Lower lobe of right lung (tissue), 2 donors: ENCODE data around the gene GPR156. TPM values are rescaled to one million over a fixed set of nuclear protein-coding genes. Genes with fewer than 3 reads are reported as not detected.
"Not testable (repeated sequence)": the region's sequence is repeated elsewhere in the genome, so short reads cannot be mapped to it uniquely, and the experiment has no call there.

ENCODE experiments used
- ATAC-seq, 2 donors: fragments of 200-7000 bp; cut with Tn5 transposase; one replicate each; pipeline ENCODE4 v1.9.1; 2020 to 2022; ENCODE audit warnings: mild to moderate bottlenecking in 2 of 2, moderate library complexity in 2 of 2
- DNase-seq: peaks from one replicate; pipeline ENCODE4 v3.0.0-alpha.2; 2020
- H3K27ac ChIP-seq: fragments of 200-600 bp; one replicate; pipeline ENCODE4 v1.8.0; 2022
- H3K27me3 ChIP-seq: fragments of 200-600 bp; one replicate; pipeline ENCODE4 v1.8.0; 2022; ENCODE audit warnings: low read depth
- H3K36me3 ChIP-seq: fragments of 200-600 bp; one replicate; pipeline ENCODE4 v1.8.0; 2022; ENCODE audit warnings: mild to moderate bottlenecking
- H3K4me1 ChIP-seq: fragments of 200-600 bp; one replicate; pipeline ENCODE4 v1.8.0; 2022
- H3K4me3 ChIP-seq: fragments of 200-600 bp; one replicate; pipeline ENCODE4 v1.8.0; 2022; ENCODE audit warnings: mild to moderate bottlenecking
- H3K9me3 ChIP-seq: fragments of 200-600 bp; one replicate; pipeline ENCODE4 v1.8.0; 2022
- CTCF ChIP-seq: fragments of 200-600 bp; IDR thresholded peaks from one replicate; pipeline ENCODE4 v1.8.0; 2022; ENCODE audit warnings: antibody characterized with exemption, mild to moderate bottlenecking
- intact Hi-C: fragments of 100-400 bp; cut with DNase I; formaldehyde crosslinking; loops from one replicate; pipeline ENCODE4 v1.11.0; 2022
- long read RNA-seq: library from polyadenylated mRNA; unstranded; transcript quantifications from one replicate; pipeline ENCODE4 v2.0.0, GENCODE V29; 2021
- total RNA-seq: library from RNA; stranded (reverse); fragmentation: NEBNext Ultra II Directional; extraction: Animal tissue kit (Norgen Biotek cat#: 25700); gene quantifications from one replicate; pipeline ENCODE4 v1.2.1, GENCODE V29; 2021
- donor health status: DM: no; HTN: yes; CAD: no; lungs with severe emphysema.

GPR156 gene
- total RNA-seq, result 0.32 TPM
- long read RNA-seq, full-length matches to known transcripts, result 1 of 1 reads
- long read RNA-seq, partial matches to known transcripts, result 0 of 1 reads
- long read RNA-seq, other reads (novel, unspliced or antisense), result 0 of 1 reads

DNA sequence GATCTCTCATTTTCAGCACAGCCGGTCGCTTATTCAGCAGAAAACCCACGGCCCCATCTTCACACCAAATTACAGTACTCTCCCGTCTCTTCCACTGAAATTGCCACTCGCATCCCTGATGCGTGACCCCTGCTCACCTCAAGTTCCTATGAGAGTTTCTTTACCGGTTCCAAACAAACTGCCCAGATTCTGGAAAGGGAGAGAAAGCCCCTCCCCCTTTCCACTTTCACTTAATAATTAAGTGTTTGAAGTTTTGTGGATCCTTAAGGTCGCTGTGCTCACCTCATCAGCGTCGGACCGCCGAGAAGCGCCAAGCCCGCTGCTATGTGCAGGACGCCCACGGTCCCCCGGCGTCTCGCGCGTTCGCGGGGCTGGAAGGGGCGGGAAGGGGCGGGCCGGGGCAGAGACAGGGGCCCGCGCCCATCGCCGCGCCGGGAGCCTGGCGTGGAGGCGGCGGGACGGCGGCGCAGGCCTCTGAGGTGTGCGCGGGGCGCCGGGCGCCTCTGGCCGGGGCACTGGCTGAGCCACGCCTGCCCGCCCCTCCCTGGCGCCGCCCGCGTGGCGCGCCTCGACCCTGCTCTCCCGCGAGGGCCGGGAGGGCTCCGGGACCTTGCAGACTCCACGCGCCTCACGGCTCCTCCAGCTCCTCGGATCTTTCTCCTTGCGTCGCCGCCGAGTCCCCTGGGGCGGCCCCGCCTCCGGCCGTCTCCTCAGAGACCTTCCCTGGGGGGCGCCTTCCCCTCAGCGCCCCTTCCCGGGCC, at the start of gene GPR156:
GPR156 (minus strand) TSS at position 476 of the 761 bp plus-strand sequence. CDS start 41,124 bp downstream, outside the sequence.
- H3K27ac ChIP-seq, result no peak within 1 kb of the TSS
- no peaks in the 10 kb centered on the region for H3K9me3 ChIP-seq

DNA sequence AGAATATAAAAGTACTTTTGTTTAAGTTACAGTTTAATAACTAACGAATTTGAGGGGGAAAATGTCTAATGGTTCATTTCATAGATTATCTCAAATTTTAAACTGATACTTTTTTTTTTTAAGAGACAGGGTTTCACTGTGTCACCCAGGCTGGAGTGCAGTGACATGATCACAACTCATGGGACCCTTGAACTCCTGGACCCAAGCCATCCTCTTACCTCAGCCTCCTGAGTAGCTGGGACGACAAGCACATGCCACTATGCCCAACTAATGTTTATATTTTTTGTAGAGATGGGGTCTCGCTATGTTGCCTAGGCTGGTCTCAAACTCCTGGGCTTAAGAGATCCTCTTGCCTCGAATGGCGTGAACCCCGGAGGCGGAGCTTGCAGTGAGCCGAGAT, 47.6 kb upstream of the GPR156 start:
- intact Hi-C loops, result no loop called here
- peaks cover 75% of the 10 kb centered on the region for H3K36me3 ChIP-seq
- DNase-seq (no peak), ATAC-seq (no peak)
- no peaks in the 10 kb centered on the region for H3K4me1 ChIP-seq
- no peak overlapping the region for H3K4me3 ChIP-seq
- no peak for TF ChIP-seq CTCF
- H3K27ac ChIP-seq, result no peak overlapping the region
- no peaks in the 10 kb centered on the region for H3K9me3 ChIP-seq
- H3K27me3 ChIP-seq, result no peaks in the 10 kb centered on the region

More for the DNA sequence above, at the start of gene GPR156:
- H3K4me1 ChIP-seq, result peaks cover 3% of the 10 kb centered on the region
- H3K27me3 ChIP-seq, result peaks cover 7% of the 10 kb centered on the region
- H3K4me3 ChIP-seq, result peak within 1 kb of the TSS; percentile 51
- H3K36me3 ChIP-seq, result no peaks in the 10 kb centered on the region
- intact Hi-C loops, result no loop called here
- ATAC-seq (peak; percentile 77 to 82), DNase-seq (no peak)
- TF ChIP-seq CTCF, result no peak

DNA sequence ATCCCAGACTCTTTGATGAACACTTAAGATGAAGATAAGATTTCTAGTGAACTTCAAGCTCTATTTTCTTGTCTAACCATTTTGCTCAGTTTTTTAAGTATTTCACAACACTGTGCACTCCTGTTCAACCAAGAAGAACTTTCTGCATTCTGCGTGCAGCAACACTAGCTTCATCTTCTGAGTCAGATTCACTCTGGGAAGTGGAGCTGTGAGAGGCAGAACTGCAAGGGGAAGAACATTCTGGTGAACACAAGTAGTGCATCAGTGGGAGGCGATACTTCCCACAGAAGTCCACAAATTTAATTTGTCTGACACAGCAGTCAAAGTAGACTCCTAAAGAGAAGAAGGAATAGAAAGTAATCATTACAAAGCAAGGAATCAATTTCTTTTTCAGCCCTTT, 46.1 kb upstream of the GPR156 start:
- H3K9me3 ChIP-seq, result no peaks in the 10 kb centered on the region
- H3K27ac ChIP-seq, result no peak overlapping the region
- DNase-seq (no peak), ATAC-seq (no peak)
- intact Hi-C loops, result no loop called here
- peaks cover 80% of the 10 kb centered on the region for H3K36me3 ChIP-seq
- H3K4me1 ChIP-seq, result no peaks in the 10 kb centered on the region
- no peak overlapping the region for H3K4me3 ChIP-seq
- no peak for TF ChIP-seq CTCF
- no peaks in the 10 kb centered on the region for H3K27me3 ChIP-seq

- Histone ChIP-seq H3K27me3 (no peaks in the 10 kb centered on the region), H3K4me1 (no peaks in the 10 kb centered on the region), H3K27ac (no peak overlapping the region), H3K4me3 (no peak overlapping the region), H3K9me3 (no peaks in the 10 kb centered on the region), H3K36me3 (peaks cover 61% of the 10 kb centered on the region)
- no peak for ATAC-seq
- no peak for TF ChIP-seq CTCF
- no peak for DNase-seq
- intact Hi-C loops, result no loop called here
Observed at GRCh38 chr3:120326784-120327183, 41.8 kb upstream of the GPR156 start.

DNA sequence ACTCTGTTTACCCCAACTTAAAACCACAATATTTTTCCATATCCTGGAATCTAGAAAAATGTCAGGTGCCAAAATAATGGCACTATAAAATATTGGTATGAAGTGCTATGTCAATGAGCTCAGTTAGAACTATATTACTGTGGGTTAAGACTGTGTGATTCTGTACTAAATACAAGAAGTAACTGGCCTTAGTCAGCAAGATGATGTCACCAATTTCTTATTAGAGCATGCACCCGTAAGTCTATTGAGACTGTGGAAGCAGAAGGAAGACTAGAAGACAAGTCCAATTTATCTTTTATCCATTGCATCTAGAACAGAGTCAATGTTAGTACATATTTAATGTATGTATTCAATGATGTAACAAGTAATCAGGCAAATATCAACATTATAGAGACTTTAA, 39.2 kb upstream of the GPR156 start:
- Histone ChIP-seq H3K4me1 (no peaks in the 10 kb centered on the region), H3K27me3 (no peaks in the 10 kb centered on the region), H3K36me3 (peaks cover 36% of the 10 kb centered on the region), H3K9me3 (no peaks in the 10 kb centered on the region), H3K27ac (no peak overlapping the region), H3K4me3 (no peak overlapping the region)
- ATAC-seq (no peak), DNase-seq (no peak)
- intact Hi-C loops, result no loop called here
- TF ChIP-seq CTCF, result no peak

DNA sequence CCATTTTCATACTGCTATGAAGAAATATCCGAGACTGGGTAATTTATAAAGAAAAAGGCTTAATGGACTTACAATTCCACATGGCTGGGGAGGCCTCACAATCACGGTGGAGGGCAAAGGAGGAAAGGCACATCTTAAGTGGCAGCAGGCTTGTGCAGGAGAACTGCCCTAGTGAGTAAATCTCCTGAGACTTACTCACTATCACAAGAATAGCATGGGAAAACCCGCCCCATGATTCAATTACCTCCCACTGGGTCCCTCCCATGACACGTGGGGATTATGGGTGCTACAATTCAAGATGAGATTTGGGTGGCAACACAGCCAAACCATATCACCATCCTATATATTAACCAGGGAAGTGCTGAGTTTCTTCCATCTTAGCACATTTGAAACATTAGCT, 38.7 kb upstream of the GPR156 start:
- H3K4me1 ChIP-seq, H3K4me3 ChIP-seq, H3K27ac ChIP-seq, ATAC-seq, DNase-seq, H3K9me3 ChIP-seq, H3K27me3 ChIP-seq, intact Hi-C loops: not testable (repeated sequence)
- peaks cover 32% of the 10 kb centered on the region for H3K36me3 ChIP-seq
